Gastroesophageal sphincter (tissue), 3 donors: ENCODE results near the gene HOPX.

Source experiments
- POLR2AphosphoS5 ChIP-seq: sonication (generic); formaldehyde crosslinking; IDR thresholded peaks from one replicate; pipeline ENCODE4 v1.6.1; 2017; ENCODE audit warnings: antibody characterized with exemption
- TF ChIP-seq, protein P1 (sequence below), 4 experiments: fragments of 200-600 bp in 2 of 4; fragments of 450-650 bp in 2 of 4; sonication (generic) in 1 of 4; IDR thresholded peaks; one replicate each; pipeline ENCODE4 v1.5.1; 2017 to 2019; ENCODE audit warnings: antibody characterized with exemption in 4 of 4, mild to moderate bottlenecking in 2 of 4, moderate library complexity in 2 of 4

DNA sequence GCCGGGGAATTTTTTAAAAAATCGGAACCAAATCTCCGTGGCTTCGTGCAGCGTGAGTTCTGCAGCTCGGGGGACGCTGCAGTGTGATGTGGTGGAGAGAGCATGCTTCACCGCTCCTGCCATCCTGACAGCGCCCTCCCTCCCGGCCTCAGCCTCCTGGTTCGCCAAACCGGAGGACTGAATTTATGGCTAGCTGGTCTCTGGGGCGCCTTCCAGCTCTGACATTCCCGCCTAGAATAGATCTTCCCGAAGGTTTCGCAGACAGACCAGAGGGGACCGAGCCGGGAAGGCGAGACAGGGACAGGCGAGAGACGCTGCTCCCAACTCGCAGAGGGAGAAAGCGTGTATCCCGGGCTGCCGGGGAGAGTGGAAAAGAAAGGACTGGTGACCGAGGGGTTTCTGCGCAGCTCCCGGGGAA lies 25.9 kb downstream of the HOPX start:
- TF ChIP-seq, protein P1, sequence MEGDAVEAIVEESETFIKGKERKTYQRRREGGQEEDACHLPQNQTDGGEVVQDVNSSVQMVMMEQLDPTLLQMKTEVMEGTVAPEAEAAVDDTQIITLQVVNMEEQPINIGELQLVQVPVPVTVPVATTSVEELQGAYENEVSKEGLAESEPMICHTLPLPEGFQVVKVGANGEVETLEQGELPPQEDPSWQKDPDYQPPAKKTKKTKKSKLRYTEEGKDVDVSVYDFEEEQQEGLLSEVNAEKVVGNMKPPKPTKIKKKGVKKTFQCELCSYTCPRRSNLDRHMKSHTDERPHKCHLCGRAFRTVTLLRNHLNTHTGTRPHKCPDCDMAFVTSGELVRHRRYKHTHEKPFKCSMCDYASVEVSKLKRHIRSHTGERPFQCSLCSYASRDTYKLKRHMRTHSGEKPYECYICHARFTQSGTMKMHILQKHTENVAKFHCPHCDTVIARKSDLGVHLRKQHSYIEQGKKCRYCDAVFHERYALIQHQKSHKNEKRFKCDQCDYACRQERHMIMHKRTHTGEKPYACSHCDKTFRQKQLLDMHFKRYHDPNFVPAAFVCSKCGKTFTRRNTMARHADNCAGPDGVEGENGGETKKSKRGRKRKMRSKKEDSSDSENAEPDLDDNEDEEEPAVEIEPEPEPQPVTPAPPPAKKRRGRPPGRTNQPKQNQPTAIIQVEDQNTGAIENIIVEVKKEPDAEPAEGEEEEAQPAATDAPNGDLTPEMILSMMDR (IDR thresholded peaks at IDR 0.05) = no peak
- TF ChIP-seq POLR2AphosphoS5 = no peak
